ENCODE measurements around the gene DCAF6. TPM values are rescaled to one million over a fixed set of nuclear protein-coding genes. Genes with fewer than 3 reads are reported as not detected.
"Not testable (repeated sequence)": the region's sequence is repeated elsewhere in the genome, so short reads cannot be mapped to it uniquely, and the experiment has no call there.

The DCAF6 gene, protein sequence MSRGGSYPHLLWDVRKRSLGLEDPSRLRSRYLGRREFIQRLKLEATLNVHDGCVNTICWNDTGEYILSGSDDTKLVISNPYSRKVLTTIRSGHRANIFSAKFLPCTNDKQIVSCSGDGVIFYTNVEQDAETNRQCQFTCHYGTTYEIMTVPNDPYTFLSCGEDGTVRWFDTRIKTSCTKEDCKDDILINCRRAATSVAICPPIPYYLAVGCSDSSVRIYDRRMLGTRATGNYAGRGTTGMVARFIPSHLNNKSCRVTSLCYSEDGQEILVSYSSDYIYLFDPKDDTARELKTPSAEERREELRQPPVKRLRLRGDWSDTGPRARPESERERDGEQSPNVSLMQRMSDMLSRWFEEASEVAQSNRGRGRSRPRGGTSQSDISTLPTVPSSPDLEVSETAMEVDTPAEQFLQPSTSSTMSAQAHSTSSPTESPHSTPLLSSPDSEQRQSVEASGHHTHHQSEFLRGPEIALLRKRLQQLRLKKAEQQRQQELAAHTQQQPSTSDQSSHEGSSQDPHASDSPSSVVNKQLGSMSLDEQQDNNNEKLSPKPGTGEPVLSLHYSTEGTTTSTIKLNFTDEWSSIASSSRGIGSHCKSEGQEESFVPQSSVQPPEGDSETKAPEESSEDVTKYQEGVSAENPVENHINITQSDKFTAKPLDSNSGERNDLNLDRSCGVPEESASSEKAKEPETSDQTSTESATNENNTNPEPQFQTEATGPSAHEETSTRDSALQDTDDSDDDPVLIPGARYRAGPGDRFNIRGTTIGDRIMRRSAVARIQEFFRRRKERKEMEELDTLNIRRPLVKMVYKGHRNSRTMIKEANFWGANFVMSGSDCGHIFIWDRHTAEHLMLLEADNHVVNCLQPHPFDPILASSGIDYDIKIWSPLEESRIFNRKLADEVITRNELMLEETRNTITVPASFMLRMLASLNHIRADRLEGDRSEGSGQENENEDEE
- total RNA-seq, result 28.3 TPM

DNA sequence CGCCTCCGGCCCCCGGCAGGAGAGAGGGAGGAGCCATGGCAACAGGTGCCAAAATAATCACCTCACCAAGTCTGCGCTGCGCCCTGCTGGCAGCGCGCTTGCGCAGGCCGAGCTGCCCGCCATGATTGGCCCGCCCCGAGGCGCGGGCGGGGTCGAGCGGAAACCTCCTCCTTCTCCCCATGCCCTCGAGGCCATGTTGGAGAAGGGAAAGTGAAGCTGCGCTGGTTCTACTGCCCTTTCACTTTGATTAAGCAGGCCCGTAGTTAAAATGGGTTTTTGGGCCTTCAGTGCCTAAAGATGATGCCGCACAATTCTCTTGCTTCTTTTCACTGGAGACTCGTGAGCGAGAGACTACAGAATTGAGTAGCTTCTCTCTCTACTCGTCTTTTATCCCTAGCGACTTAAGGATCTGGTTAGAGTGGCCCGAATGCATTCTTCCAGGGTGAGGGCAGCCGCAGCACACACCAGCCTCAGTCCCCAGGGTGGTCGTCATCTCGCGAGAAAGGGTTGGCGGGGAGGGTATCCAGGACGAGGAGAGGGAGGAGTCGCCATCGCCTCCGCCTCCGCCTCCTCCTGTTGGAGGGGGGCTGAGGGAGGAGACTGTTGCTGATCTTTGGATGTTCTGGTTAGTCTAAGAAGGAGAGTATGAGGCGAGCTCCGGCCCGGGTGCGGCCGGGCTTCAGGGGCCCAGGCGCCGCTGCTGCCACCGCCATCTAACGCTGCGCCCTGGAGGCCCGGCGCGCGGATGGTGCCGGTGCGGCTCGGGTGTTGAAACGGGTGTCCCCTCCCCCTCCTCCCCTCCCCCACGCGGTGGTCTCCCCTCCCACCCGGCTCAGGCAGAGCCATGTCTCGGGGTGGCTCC lies at the start of gene DCAF6:
DCAF6 (plus strand) TSS at position 616 of the 862 bp plus-strand sequence; CDS start at position 845, 229 bp downstream.
- peak; percentile 91 to 99 (median 99) for DNase-seq (ENCODE audit: low read depth in 2 of 3, low spot score in 2 of 3)

DNA sequence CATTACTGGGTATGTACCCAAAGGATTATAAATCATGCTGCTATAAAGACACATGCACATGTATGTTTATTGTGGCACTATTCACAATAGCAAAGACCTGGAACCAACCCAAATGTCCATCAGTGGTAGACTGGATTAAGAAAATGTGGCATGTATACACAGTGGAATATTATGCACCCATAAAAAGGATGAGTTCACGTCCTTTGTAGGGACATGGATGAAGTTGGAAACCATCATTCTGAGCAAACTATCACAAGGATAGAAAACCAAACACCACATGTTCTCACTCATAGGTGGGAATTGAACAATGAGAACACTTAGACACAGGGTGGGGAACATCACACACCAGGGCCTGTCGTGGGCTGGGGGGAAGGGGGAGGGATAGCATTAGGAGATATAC lies 49.3 kb upstream of the DCAF6 start:
- DNase-seq (ENCODE audit: low read depth in 2 of 3, low spot score in 2 of 3), result not testable (repeated sequence)

DNA sequence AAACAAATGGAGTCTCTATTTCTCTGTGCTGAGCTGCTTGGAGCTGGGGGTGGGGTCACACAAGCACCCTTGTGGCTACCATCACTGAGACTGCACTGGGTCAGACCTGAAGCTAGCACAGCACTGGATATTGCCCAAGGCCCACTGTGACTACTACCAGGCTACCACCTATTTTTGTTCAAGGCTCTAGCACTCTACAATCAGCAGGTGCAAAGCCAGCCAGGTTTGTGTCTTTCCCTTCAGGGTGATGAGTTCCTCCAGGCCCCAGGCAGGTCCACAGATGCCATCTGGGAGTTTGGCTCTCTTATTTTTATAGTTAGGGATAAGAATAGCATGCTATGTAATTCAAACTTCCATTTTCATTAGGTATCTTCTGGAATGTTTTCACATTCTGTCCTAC lies 46.1 kb upstream of the DCAF6 start:
- no peak for DNase-seq (ENCODE audit: low read depth in 2 of 3, low spot score in 2 of 3)

DNA sequence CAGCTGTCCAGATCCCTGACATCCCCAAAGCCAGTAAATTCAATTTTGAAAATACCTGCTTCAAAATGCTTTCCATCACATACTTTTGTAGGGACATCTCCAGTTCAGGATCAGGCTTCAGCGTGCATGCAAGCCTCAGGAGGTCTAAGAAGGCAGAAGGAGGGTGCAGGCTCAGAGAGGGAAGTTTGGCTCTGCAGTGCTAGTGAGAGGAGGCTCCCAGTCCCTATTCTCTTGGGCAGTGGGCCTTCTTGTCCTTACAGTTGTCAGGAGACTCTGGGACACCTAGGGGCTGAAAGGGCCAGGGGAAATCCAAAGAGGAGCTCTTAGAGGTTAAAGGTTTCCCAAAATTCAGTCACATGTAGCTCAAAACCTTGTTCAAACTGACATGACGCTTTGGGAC lies 42.7 kb upstream of the DCAF6 start:
- DNase-seq (ENCODE audit: low read depth in 2 of 3, low spot score in 2 of 3), result no peak

DNA sequence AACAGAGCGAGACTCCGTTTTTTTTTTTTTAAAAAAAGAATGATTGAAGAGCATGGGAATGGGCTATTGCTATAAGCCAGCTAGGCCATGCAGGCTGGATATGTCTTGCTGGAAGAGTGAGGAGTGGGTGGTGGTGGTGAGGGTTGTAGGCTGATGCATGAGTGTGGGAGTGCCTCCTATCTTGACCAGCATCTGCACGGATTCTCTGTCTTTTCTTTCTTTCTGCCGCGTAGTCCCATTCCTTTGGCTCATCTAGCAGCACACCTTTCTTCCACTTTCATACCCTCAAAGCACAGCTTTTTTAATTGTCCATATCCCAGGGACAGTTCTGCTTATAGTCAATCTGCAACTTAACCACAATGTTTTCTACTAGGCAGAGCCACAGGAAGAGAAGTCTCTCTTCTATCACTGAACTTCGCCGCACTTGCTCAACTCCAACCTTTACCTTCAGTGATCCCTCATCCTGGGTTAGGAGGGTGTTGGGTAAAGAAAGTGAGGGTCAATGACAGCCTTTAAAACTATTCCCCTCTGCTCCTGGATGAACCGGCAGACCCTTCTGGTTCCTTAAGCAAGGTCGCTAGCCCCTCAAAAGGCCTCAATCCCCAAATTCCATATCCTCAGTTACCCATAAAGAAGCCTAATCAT lies 37.8 kb upstream of the DCAF6 start:
- DNase-seq (ENCODE audit: low read depth in 2 of 3, low spot score in 2 of 3), result no peak

DNA sequence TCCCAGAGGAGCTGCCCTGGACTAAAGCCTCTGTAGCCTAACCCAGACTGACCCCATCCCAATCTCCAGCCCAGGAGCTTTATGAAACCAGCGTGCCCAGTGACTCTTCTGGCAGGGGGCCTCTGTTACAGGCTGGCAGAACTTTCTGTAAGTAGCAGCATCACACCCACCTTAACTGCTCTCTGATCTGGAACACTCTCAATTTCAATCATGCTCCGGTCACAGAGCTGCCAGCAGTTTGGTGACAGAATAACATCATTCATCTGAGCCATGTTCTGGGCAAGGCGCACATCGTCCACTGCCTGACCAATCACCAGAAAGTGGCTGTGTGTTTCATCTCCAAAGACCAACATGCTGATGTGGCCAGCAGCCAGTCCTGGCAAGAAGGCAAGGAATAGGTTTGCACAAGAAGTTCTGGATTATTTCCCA lies 37.2 kb upstream of the DCAF6 start:
- no peak for DNase-seq (ENCODE audit: low read depth in 2 of 3, low spot score in 2 of 3)

DNA sequence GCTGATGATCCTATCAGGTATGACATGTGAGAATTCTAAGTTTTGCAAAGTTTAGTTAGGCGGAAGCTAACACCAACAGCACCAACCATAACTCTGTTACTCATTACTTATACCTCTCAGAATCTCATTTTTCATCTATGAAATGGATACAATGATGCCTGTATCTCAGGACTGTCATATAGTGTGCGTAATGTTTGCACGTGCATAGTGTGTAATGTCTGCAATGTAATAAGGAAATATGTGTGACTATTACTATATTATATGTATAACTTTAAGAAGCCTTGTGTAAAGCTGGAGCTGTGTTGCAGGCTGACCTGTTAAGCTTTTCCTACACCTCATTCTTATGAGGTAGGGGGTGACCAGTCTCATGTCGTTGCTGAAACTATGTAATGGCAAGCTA lies 35.6 kb upstream of the DCAF6 start:
- DNase-seq (ENCODE audit: low read depth in 2 of 3, low spot score in 2 of 3), result no peak

DNA sequence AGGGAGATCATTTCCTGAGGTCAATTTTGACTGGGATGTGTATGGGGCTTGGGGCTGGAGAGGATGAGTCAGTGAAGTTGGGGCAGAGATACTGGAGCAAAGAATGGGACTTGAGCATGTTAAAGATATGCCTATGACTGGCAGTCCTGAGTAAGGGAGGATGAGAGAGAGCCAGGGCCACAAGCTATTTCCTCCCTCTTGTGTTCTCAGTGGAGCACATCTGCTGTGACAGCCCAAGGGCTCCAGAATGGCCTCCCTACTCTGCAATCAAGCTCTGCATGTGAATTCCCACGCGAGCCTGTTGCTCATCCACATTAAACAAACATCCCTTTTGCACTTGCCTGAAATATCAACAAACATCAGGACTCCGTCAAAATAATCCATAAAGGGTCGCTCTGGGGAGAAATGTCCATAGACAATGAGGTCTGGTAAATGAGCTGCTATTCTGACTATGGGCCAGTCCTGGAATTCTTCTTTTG lies 31.8 kb upstream of the DCAF6 start:
- no peak for DNase-seq (ENCODE audit: low read depth in 2 of 3, low spot score in 2 of 3)

DNA sequence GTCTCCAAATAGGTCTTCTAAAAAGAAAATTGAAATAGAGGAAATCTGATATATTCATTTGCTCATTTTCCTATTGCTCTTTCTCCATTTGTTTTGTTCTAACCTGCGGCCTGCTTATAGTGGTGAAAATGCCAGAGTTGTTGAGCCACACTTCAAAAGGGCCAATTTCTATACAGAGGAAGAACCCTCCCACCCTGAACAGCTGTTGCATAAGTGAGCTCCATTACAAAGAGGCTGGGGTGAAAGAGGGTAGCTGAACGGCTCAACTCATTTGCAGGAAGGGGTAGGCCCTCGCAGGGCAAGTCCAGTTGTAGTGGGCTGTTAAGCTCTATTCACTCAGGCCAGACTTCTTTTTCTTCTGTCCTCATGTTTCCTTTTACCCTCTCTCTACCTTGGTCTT lies 31.3 kb upstream of the DCAF6 start:
- DNase-seq (ENCODE audit: low read depth in 2 of 3, low spot score in 2 of 3), result no peak

DNA sequence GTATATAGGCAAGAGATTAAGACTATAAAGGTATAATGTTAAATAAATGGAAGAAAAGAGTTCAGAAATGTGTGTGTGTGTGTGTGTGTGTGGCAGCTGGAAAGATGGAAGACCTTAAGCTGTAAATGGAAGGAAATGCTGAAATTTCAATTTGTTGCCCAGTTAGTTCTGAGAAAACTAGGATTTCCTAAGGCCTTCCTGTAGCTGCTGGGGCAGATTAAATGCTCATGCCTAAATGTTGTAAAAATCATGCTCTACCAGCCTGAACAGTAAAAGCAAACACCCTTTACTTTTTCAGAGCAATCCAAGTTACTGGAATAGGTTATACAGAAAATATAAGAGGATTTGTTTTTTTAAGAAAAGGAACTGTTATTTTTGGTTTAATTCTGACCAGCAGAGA lies 30.8 kb upstream of the DCAF6 start:
- no peak for DNase-seq (ENCODE audit: low read depth in 2 of 3, low spot score in 2 of 3)

DNA sequence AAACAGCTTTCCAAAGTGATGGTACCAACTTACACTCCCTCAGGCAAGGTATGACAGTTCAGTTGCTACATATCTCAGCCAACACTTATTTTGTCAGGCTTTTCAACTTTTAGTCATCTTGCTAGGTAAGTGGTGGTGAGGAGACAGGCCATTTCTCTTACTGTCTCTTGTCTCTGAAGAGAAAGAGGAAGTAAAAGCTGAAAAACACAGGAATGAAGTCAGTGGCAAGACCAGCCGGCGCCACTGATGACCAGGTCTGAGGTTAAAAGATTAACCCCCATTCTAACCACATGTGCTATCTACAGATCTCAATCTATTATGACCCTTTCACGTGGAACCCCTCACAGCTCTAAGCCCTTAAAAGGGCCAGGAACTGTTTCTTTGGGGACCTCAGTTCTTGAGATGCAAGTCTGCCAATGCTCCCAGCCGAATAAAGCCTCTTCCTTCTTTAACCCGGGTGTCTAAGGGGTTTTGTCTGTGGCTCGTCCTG lies 26.7 kb upstream of the DCAF6 start:
- no peak for DNase-seq (ENCODE audit: low read depth in 2 of 3, low spot score in 2 of 3)

DNA sequence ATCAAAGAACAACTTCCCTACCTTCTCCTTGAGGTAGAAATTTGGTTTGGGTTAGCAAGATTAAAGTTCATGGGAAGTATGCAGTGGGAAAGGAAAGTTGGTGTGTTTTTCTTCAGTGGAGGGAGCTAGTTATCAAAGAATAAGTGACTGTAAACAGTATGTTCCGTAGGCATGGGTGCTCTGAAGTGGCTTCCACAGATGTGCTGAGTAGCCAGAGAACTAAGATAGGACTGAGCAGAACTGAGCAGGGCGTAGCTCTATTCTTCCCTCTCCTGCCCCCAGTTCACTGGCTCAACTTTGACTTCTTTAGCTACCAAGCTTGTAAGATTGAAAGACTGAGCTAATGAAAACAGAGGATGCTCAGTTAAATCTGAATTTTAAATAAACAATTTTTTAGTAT lies 26.0 kb upstream of the DCAF6 start:
- no peak for DNase-seq (ENCODE audit: low read depth in 2 of 3, low spot score in 2 of 3)

DNA sequence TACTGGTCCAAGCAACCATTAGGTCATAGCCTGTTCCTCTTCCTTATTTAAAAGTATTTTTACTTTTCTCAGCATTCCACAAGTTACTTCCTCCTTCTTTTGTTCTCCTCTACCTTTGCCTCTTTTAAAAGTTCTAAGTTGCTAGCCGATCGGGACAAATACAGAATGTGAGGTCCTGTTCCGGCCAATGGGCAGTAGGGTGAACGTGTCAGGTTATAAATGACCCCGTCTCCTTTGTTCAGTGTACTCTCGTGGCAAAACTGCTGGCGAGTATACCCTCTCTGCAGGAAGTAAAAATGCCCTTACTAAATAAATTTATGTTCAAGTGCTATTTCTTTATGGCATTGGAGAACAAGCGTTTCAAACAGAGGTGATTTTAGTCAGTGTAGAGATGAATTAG lies 25.1 kb upstream of the DCAF6 start:
- no peak for DNase-seq (ENCODE audit: low read depth in 2 of 3, low spot score in 2 of 3)

DNA sequence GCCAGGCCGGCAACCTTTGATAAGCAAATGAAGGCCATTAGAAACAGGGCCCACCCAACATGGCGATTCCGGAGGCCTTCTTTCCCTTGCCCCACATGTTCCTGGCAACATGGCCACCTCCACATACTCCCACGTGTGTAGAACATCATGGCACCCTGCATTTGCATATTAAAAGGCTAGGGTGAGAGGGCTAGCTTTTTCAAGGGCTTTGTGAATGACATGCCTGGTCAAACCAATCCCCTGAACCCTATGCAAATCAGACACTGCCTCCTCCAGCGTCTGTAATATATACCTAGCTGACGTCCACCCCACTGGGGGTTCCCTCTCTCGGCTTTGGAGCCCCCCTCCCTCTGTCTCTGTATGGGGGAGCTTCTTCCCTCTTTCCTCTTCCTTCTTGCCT lies 24.2 kb upstream of the DCAF6 start:
- DNase-seq (ENCODE audit: low read depth in 2 of 3, low spot score in 2 of 3), result no peak

DNA sequence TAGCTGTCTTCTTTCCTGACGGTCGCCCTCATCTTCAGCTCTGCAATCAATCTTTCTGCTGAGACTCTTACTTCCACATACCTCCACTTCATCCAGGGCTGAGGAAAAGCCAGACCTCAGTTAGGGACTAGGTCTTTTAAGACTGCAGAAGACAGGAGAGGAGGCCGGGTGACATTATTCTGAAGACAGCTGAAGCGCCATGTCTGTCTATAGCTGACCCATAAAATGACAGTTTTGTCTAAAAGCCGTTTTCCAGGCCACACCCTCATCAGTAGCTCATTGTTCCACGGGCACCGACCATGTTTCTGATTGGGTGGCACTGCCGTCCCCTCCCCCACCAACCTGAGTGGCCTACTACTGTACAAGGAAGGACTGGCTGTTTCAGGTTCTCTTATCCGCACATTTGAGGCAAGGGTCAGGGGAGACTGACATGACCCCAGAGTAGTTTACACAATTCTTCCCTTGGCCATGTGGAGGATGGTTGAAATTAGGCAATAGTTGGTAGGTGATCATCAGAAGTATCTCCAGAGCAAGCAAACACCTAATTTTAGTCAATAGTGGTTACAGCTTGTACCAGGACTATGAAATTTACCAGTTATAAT lies 22.5 kb upstream of the DCAF6 start, which contains the start of gene ADCY10:
ADCY10 (minus strand) TSS at position 240 of the 602 bp plus-strand sequence. CDS start 8,994 bp downstream, outside the sequence.
- no peak for DNase-seq (ENCODE audit: low read depth in 2 of 3, low spot score in 2 of 3)

DNA sequence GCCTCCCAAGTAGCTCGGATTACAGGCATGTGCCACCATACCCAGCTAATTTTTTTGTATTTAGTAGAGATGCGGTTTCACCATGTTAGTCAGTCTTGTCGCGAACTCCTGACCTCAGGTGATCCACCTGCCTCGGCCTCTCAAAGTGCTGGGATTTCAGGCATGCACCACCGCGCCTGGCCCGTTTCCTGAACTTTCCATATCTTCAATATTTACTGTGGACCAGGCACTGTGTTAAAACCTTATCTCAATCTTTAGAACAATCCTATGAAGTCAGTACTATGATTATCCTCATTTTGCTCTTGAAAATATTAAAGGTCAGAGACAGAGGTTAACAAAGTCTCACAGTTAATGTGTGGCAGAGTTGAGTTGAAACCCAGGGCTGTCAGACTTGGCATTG lies 20.9 kb upstream of the DCAF6 start:
- DNase-seq (ENCODE audit: low read depth in 2 of 3, low spot score in 2 of 3), result no peak

DNA sequence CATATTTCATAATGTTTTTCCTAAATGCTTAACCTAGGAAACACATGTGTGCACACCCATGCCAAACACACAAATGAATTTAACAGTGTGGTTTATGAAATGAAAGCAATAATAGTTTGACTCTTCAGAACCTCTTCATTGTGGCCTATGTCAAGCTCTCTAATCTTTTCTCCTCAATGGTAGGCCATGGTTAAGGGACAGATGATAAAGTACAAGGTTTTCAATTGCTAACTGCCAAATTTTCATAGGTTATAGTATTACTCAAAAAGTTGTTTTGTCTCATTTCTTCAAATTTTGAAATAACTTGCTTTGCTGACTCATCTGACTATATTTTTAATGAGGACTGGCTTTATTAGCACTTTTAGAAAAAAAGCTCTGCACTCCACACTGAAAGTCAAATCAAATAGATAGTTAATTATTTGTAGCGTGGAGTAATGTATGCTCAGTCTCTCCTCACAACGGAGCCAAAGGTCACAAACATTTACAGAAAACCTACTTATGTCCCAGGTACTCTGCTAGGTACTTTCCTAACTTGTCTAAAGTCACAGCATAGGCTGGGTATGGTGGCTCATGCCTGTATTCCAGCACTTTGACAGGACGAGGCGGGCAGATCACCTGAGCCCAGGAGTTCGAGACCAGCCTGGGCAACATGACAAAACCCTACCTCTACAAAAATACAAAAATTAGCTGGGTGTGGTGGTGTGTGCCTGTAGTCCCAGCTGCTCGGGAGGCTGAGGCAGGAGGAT lies 19.5 kb upstream of the DCAF6 start:
- no peak for DNase-seq (ENCODE audit: low read depth in 2 of 3, low spot score in 2 of 3)

DNA sequence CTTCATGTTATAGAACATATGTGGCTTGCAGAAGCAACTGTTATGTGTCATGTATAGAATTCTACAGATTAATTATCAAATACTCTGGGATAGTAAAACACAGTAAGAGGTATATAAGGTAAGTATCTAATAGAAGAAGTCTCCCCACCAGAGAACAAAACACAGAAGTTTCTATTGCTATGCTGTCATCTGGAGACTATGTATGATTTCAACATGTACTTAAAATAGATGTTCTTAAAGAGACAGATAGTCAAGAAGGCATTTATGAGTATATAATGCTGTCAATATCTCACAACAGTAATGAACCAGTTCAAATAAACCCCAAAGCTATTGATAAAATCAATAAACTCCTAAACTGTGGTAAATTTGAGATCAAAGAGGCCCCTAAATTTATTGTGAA lies 14.5 kb upstream of the DCAF6 start:
- no peak for DNase-seq (ENCODE audit: low read depth in 2 of 3, low spot score in 2 of 3)

DNA sequence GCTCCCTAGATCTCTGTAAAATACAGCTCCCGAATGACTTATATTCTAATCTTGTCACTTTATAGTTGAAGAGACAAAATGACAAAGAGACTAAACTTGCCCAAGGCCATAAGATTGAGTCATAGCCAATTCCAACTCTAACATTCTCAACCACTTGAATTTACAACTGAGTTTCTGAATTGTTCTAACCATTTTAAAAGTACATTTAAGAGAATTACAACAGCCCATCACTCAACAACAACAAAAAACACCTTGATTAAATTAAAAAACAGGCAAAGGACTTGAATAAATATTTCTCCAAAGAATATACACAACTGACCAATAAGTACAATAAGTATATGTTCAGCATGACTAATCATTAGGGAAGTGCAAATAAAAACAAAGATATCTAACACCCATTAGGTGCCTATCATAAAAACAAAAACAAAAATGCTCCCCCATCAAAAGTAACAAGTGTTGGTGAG lies 13.8 kb upstream of the DCAF6 start:
- no peak for DNase-seq (ENCODE audit: low read depth in 2 of 3, low spot score in 2 of 3)
